ENCODE results near the gene TLR8. TPM values are rescaled to one million over a fixed set of nuclear protein-coding genes. Genes with fewer than 3 reads are reported as not detected.
A peak's percentile ranks its signal among the peaks of the same experiment; 100 is the strongest.

TLR8 gene
- 0.15 TPM for polyA plus RNA-seq (ENCODE audit: insufficient read length)
- long read RNA-seq, donor 1: 0 reads
- long read RNA-seq, donor 2: 0 reads
- long read RNA-seq, donor 3: 0 reads
- long read RNA-seq, donor 4: 0 reads
- long read RNA-seq, donor 5: 0 reads
- long read RNA-seq, donor 6: 0 reads
- long read RNA-seq, donor 7: 0 reads
- long read RNA-seq, donor 8: 0 reads

- DNase-seq: no peak
Observed at GRCh38 chrX:12906046-12906761, at the start of gene TLR8. TLR8 (plus strand) TSS chrX:12906620; CDS start chrX:12906707, 87 bp downstream.

DNA sequence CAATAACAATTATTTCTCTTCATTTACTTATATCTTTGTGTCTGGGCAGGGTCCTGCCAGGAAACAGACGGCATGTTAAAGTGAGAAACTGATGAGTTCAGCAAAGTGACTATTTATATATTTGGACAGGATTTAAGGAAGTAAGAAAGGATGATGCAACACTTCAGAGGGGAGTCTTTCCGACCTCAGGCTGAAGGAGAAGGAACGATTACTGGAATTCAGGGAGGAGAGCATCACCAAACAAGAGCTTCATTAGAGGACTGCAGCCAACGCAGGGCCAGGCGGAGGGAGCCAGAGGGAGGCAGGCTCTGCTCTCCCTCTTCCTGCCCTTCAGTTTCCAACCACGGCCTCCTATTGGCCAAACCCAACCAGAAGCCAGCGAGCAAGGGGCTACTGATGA, 41.1 kb upstream of the TLR8 start:
- no peak for DNase-seq

DNA sequence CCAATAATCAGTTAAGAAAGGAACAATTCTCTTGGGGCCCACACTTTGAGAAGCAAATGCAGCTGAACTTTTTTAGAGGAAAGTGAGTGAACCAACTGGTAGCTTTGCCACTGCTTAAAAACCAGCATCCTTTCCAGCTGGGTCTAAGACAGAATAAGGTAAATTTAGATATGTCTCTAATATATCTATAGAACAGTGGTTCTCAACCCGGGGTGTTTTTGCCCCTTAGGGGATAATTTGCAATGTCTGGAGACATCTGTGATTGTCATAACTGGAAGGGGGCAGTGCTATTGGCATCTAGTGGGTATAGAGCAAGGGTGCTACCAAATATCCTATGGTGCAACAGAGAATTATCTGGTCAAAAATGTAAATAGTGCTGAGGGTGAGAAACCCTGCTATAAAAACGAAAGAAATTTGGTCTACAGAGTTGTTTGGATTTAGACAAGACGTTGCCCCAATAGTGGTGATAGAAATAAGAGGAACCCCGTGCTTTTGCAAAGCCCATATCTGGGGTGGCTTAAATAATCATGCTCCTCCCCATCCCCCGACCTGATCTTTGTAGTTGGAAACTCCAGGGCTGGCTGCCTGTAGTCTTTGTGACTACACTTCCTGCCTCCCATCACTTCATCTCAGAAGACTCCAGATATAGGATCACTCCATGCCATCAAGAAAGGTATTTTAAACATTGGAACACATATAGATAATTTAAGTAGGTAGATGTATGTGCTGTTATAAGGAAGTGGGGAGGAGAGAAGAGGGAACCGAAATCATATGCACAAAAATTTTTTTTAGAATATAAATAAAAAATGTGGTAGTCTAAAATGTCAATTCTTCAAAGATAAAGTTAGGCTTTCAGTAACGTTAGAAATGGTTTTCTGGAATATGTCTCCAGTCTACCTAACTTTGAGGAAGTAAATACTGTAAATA, 39.7 kb upstream of the TLR8 start, which contains the start of gene TLR7:
Gene TLR7 (plus strand): TSS at position 622 of the 927 bp plus-strand sequence. CDS start 507 bp downstream, outside the sequence.
- DNase-seq: no peak

DNA sequence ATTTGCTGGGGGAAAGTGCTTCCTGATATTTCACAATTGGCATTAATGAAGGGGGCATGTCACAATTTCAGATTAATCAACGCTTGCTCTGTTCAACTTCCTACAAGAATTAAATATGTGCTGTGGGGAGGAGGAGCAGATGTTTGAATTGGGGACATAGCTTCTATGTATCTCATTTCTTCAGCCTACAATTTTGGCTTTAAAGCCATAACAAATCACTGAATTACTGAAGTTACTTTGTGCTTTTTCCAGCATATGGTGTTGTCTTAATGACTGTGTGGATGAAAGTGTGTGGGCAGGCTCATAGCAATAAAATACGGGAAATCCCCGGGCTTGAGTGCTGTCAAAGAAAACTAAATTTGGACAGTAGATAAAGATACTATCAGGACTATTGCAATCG, 38.7 kb upstream of the TLR8 start:
- DNase-seq: no peak

- DNase-seq: no peak
Observed at GRCh38 chrX:12868747-12869146, 37.7 kb upstream of the TLR8 start.

DNA sequence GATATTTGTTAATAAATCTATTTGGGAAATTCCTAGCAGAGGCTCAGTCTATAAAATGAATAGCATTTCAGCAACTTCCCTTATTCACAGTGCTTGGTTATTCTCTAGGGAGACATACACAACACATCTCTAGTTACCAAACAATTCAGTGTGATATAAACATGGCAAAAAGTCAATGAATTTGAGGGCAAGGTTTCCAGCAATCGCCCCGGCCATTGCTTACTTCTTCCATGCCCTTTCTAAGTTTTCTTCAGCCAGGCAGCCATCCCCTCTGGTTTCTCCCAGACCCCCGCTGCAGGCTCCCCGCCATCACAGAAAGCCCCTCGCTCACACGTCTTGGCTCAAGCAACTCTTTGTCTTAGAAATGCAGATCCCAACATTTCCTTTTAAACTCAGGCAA, 35.2 kb upstream of the TLR8 start:
- DNase-seq: no peak

DNA sequence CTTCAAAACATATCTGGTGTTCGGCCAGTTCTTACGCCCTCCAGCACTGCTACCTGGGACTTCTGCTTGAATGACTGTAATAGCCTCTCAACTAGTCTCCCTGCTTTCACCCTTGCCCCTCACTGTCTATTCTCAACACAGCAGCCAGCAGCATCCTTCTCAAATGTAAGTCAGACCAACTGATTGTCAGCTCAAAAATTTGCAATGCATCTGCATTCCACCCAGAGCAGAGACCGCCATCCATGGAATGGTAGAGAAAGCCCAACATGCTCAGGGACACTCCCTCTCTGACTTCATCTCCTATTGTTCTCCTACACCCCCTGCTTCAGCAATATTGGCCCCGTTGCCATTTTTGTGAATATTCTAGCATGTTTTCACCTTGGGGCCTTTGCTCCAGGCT, 33.7 kb upstream of the TLR8 start:
- no peak for DNase-seq

DNA sequence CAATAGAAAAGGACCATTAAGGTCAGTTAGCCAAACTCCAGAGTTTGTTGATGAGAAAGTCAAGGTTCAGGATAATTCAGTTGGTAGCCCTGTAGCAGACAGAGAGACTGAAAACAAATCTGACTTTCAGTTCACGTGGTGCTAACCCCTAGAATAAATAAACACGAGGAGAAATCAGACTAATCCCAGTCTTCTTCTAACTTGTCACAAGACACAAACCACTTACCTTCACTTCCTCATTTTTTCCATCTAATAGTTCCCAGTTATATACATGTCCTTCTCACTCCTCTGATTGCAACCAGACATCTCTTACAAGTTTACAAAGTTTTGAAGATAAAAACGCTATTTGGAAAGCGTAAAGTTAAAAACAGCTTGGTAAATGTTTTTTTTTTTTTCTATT, 31.8 kb upstream of the TLR8 start:
- DNase-seq: no peak

DNA sequence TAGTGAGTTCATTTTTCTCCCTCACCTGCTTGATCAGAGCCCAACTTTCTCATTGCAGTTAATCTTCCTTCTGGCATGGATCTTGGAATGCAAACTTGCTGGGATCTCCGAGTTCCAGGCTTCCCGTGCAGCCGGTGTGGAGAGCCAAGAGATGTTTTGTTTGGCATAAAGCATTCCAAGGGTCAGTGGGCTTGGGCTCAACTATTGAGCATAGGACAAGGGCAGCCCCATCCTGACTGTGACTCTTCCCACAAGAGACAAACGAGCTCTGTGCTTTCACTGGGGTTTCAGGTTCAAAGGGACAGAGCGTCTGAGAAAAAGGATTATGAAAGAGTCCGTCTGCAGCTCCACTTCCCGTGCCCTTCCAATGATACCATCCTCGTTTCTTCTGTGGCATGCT, 29.0 kb upstream of the TLR8 start:
- no peak for DNase-seq

DNA sequence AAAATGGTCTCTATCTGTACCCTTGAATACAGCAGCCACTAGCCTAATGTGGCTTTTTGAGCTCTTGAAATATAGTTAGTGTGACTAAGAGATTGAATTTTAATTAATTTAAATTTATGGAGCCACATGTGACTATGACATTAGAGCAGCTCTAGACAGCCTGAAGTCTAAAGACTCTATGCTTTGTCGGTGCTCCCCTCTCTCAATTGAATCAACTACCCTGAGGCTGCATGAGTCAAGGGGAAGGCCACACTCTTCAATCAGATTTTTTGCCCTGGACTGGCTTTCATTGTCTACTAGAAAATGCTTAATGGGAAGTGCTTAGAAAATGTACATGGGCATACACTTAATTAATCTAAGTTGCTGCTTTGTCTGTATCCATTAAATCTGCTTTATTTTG, 27.9 kb upstream of the TLR8 start:
- DNase-seq: no peak

GRCh38 chrX:12881914-12882313, 24.5 kb upstream of the TLR8 start:
- no peak for DNase-seq

- DNase-seq: no peak
Observed at GRCh38 chrX:12885508-12885907, 20.9 kb upstream of the TLR8 start.

- no peak for DNase-seq
Observed at GRCh38 chrX:12886545-12886944, 19.9 kb upstream of the TLR8 start.

- DNase-seq: no peak
Observed at GRCh38 chrX:12887141-12887540, 19.3 kb upstream of the TLR8 start.

- DNase-seq: no peak
Observed at GRCh38 chrX:12887767-12888166, 18.7 kb upstream of the TLR8 start.

DNA sequence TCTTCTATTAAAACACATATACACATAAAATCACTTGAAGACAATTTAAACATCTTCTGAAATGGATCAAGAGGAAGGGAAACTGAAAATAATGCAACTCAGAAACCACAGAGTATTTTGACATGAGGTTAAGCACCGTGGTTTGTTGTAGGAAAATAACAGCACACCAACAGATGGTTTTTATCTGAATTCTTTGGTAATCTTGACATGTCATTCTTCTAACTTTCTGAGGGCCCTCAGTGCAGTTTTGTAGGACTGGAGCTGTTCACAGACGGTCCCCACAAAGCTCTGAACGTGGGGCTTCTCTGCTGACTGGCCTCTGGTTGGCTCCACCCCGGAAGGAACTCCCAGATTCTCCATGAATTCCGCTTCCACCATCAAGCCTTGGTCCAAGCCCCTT, 16.0 kb upstream of the TLR8 start:
- no peak for DNase-seq

GRCh38 chrX:12891171-12891570, 15.2 kb upstream of the TLR8 start:
- no peak for DNase-seq

GRCh38 chrX:12891915-12892506, 14.4 kb upstream of the TLR8 start:
- DNase-seq: no peak

- no peak for DNase-seq
Observed at GRCh38 chrX:12892716-12893115, 13.7 kb upstream of the TLR8 start.

- DNase-seq: peak; percentile 22
Observed at GRCh38 chrX:12894074-12895030, 12.1 kb upstream of the TLR8 start.

DNA sequence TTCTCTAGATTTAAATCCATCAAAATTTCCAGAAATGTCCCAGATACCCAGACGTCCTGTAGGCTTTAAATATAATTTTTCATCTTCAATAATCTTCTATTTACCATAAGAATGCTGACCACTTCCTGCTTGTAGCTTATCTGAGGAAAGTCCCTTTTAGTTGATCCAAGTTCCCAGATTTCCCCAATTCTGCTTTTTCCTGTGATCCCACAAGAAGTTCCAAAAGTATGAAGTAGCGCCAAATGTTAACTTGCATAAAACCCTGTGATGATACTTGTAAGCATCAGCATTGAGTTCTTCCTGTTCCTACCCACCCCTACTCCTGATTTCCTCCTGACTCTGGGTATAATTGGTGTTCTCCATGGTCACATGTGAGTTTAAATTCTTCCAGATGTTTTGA, 10.6 kb upstream of the TLR8 start:
- DNase-seq: no peak

All from left kidney (tissue), 8 donors.